ENCODE results near the gene C17orf100.
"Not testable (repeated sequence)": the region's sequence is repeated elsewhere in the genome, so short reads cannot be mapped to it uniquely, and the experiment has no call there.

Gene C17orf100

DNA sequence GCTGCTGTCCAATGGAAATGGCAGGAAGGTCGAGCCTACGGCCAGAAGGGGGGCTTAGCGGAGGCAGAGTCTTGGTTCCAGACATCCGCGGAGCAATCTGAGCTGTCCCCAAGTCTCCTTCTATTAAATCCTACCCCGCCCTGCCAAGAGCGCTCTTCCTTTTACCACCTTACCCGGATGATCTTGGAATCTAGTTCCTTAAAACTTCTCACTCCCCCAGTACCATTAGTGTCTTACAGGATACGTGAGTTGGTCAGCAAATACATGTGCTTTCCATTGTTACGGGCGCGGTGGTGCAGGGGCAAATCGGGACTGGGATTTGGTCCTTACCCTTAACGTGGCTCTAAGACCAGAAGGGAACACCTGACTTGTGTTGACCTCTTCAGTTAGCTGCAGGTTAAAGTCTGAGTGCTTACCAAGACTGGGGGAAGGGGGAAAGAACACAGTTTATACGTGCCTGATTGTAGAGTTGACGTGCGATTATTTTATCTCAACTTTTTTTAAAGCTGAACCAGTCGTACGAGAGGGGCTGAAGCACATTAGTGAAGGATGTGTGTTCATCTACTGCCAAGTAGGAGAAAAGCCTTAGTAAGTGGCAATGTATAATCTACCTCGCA lies 10.2 kb upstream of the C17orf100 start:
- DNase-seq (ENCODE audit: low read depth) = no peak

DNA sequence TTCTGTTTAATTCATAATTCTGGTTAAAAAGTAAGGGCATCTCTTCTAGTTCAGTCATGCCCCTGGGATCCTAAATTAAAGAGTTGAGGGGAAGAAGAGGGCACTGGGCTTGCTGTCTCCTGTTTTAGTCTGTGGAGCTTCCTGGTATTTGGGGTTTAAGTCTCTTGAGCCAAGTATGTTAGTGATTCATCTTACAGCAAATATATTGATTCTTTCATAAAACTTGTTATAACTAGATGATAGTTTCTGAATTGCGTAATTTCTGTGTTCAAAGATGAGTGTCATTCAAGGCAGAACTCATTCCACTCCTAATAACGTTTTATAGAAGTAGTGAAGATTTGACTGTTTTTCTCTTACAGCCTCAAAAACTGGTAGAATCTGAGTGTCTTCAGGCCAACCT lies 9.0 kb upstream of the C17orf100 start:
- DNase-seq (ENCODE audit: low read depth) = no peak

- DNase-seq (ENCODE audit: low read depth) = no peak
These were observed 8.0 kb upstream of the C17orf100 start for GRCh38 chr17:6643451-6644125.

DNA sequence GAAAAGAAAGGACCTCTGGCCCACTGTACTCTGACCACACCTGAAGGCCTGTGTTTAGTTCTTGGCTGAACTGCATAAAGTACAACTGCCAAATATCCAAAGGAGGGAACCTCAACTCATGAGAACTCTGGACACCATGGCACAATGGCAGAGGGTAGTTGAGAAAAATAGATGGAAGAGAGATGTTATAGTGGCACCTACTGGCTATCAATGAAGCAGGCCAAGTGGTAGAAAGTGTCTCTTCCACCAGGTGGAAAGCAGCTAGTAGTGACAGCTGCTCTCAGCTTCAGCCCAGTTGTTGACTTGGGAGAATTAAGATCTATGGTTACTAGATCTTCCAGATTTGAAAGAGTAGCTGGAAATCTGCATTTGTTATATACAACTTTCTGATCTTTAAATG lies 3.4 kb upstream of the C17orf100 start:
- no peak for DNase-seq (ENCODE audit: low read depth)

GRCh38 chr17:6651919-6652452 lies 424 bp downstream of the C17orf100 start:
- DNase-seq (ENCODE audit: low read depth) = no peak

- DNase-seq (ENCODE audit: low read depth) = no peak
These were observed 3.5 kb downstream of the C17orf100 start for GRCh38 chr17:6654841-6655731.

GRCh38 chr17:6655732-6656361 lies 4.3 kb downstream of the C17orf100 start:
- not testable (repeated sequence) for DNase-seq (ENCODE audit: low read depth)

- DNase-seq (ENCODE audit: low read depth) = peak; percentile 41
These were observed 5.5 kb downstream of the C17orf100 start for GRCh38 chr17:6656797-6657632.

DNA sequence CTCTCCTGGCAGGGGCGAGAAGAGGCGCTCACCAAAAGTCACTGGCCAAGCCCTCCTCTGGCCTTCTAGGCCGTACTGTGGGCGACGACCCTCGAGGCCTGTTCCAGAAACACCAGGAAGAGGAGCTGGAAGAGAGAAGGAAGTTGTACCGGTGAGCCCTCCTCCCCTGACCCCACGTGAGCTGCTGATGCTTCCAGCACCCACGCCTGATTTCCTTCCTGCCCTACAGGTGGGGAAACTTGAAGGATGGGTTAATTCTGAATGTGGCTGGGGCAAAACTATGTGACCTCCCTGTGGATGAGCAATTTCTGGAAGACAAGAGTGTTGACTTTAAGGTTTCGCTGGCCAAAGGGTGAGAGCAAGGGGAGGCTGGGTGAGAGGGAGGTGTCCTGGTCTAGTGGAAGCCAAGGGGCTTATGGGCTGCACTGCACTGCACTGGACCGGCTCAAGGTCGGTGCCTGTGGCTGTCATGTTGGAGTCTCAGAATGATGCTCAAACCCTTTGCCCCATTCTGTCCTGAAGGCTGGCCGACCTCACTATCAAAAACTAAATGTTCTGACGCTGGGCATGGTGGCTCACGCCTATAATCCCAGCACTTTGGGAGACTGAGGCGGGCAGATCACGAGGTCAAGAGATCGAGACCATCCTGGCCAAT lies 6.2 kb downstream of the C17orf100 start:
- no peak for DNase-seq (ENCODE audit: low read depth)

DNA sequence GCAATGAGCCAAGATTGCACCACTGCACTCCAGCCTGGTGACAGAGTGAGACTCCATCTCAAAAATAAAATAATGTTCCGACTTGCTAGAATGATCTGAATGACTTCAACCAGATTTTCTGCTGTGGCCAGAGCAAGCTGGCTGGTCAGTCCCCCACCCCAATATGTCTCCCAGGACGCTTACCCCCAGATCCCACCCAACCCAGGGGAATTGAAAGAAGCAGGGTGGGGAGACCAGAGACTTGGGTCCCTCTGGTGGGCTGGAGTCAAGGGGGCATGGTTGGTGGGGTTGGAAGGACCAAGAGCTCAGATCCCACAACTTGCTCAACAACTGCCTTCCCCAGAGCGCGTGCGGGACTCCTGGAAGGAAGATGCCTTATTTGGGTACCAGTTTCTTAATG lies 6.8 kb downstream of the C17orf100 start:
- not testable (repeated sequence) for DNase-seq (ENCODE audit: low read depth)

DNA sequence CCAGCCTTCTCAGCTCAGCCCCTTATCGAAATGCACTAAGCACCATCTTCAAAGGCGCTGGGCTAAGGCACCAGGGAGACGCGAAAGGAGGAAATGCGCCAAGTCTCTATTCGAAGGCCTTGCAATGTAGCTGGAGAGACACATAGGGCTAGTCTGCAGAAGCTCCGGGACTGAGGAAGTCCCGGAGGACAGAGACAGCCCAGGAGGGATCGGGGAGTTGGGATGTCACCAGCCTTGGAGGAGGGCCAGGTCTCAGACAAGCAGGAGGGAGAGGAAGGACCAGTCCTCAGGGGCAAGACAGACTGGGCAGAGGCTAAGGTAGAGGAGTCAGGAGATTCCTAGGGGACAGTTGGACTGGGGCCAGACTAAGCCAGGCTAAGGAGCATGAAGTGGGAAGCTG lies 8.5 kb downstream of the C17orf100 start:
- DNase-seq (ENCODE audit: low read depth) = no peak

- DNase-seq (ENCODE audit: low read depth) = no peak
These were observed 9.4 kb downstream of the C17orf100 start for GRCh38 chr17:6660805-6661463.

DNA sequence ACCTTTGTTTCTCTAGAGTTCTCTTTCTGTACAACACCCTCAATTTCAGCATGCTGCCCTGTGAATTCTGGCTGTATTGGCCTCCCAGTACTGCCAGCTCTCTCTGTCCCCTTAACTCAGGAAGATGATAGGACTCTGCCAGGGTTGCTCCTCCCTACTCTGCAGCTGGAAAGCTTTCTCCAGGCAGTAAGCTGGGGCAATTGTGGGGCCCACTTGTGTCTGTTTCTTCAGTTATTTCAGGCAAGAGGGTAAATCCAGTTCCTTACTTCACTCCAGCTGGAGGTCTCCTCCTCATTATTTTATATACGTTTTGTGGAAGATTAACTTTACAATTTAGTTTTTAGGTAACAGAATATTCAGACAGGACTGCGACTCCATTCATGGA lies 9.9 kb downstream of the C17orf100 start:
- no peak for DNase-seq (ENCODE audit: low read depth)

GRCh38 chr17:6663200-6663599 lies 11.6 kb downstream of the C17orf100 start:
- not testable (repeated sequence) for DNase-seq (ENCODE audit: low read depth)

GRCh38 chr17:6666077-6666521 lies 14.5 kb downstream of the C17orf100 start:
- DNase-seq (ENCODE audit: low read depth) = no peak

DNA sequence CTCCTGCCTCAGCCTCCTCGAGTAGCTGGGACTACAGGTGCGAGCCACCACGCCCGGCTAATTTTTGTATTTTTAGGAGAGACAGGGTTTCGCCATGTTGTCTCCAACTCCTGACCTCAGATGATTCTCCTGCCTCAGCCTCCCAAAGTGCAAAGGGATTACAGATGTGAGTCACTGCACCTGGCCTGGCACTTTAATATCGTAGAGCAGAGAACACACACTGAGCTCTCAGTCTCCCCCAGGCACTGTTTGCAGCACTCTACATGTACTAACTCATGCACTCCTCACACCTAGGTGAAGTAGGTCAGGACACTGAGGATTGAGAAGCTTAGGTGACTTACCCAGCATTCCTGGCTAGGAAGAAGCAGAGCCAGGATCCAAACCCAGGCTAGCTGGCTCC lies 15.0 kb downstream of the C17orf100 start:
- DNase-seq (ENCODE audit: low read depth) = no peak

GRCh38 chr17:6667516-6667915 lies 16.0 kb downstream of the C17orf100 start:
- DNase-seq (ENCODE audit: low read depth) = no peak

GRCh38 chr17:6668219-6668618 lies 16.7 kb downstream of the C17orf100 start:
- DNase-seq (ENCODE audit: low read depth) = no peak

DNA sequence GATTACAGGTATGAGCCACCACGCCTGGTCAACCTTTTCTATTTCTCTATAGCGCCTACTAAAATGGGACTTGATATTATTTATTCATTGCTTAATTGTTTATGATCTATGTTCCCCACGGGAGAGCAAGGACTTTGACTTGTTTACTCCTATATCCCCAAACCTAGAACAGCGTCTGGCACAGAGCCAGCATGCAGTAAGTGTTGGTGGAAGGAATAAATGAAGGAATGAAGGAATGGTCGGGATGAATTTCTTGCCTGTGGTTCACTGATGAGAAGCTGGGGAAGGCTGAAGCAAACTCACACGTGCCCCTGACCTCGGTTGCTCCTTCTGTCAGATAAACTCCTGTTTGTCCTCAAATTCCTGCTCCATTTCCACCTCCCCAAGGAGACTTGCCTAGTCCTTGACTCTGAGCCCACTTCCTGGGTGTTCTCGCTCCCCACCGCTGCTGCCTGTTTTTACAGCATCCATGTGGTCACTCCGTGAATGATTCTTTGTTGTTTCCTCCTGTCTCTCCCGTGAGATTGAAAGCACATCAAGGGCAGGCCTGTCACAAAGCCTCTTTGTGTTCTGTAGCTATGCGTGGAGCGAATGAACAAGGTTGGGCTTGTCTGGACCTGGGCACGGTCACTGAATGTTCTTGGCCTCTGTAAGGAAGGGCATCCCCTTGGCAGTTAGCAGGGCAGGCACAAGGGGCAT lies 17.3 kb downstream of the C17orf100 start:
- no peak for DNase-seq (ENCODE audit: low read depth)
